ENCODE measurements around the gene PDE1C. TPM values are rescaled to one million over a fixed set of nuclear protein-coding genes. Genes with fewer than 3 reads are reported as not detected.

Gene PDE1C
- total RNA-seq, 1 donor from 2014 or later = 15.5 TPM

GRCh38 chr7:32074787-32075585, 4.8 kb upstream of the PDE1C start:
- Histone ChIP-seq H3K27me3 (ENCODE audit: low read depth) (peaks cover 23% of the 10 kb centered on the region), H3K4me3 (no peak overlapping the region), H3K27ac (no peak overlapping the region), H3K4me1 (no peaks in the 10 kb centered on the region), H3K36me3 (no peaks in the 10 kb centered on the region), H3K9me3 (no peaks in the 10 kb centered on the region)
- no peak for TF ChIP-seq CTCF (IDR thresholded peaks at IDR 0.05)
- intact Hi-C loops (cut with DNase I) = no loop called here
- no peak for DNase-seq
- no peak for ATAC-seq

- peaks cover 30% of the 10 kb centered on the region for H3K27me3 ChIP-seq (ENCODE audit: low read depth)
Measured at GRCh38 chr7:32073533-32073932, 3.3 kb upstream of the PDE1C start.

GRCh38 chr7:32072397-32072796, 2.2 kb upstream of the PDE1C start:
- Histone ChIP-seq H3K9me3 (no peaks in the 10 kb centered on the region), H3K4me3 (no peak overlapping the region), H3K36me3 (no peaks in the 10 kb centered on the region), H3K27ac (no peak overlapping the region), H3K27me3 (ENCODE audit: low read depth) (peaks cover 30% of the 10 kb centered on the region), H3K4me1 (no peaks in the 10 kb centered on the region)
- TF ChIP-seq CTCF (IDR thresholded peaks at IDR 0.05) = no peak
- DNase-seq (no peak), ATAC-seq (no peak)
- intact Hi-C loops (cut with DNase I) = no loop called here

More at GRCh38 chr7:32073533-32073932, 3.3 kb upstream of the PDE1C start:
- TF ChIP-seq CTCF (IDR thresholded peaks at IDR 0.05) = no peak
- Histone ChIP-seq H3K27ac (no peak overlapping the region), H3K4me3 (no peak overlapping the region), H3K9me3 (no peaks in the 10 kb centered on the region), H3K36me3 (no peaks in the 10 kb centered on the region), H3K4me1 (no peaks in the 10 kb centered on the region)
- ATAC-seq = no peak
- intact Hi-C loops (cut with DNase I) = no loop called here
- no peak for DNase-seq

GRCh38 chr7:32071466-32072091, 1.4 kb upstream of the PDE1C start:
- peak overlapping the region; percentile 68 for H3K27ac ChIP-seq
- no peaks in the 10 kb centered on the region for H3K36me3 ChIP-seq
- H3K9me3 ChIP-seq = no peaks in the 10 kb centered on the region
- peak overlapping the region; percentile 59 for H3K4me3 ChIP-seq
- H3K27me3 ChIP-seq (ENCODE audit: low read depth) = peaks cover 30% of the 10 kb centered on the region
- H3K4me1 ChIP-seq = no peaks in the 10 kb centered on the region
- ATAC-seq (no peak), DNase-seq (no peak)
- intact Hi-C loops (cut with DNase I) = no loop called here
- no peak for TF ChIP-seq CTCF (IDR thresholded peaks at IDR 0.05)

GRCh38 chr7:32070051-32070405, 179 bp downstream of the PDE1C start:
- peak overlapping the region; percentile 59 for H3K4me3 ChIP-seq

More at GRCh38 chr7:32070051-32070405, 179 bp downstream of the PDE1C start:
- Histone ChIP-seq H3K4me1 (no peaks in the 10 kb centered on the region), H3K9me3 (no peaks in the 10 kb centered on the region), H3K27ac (peak overlapping the region; percentile 68), H3K27me3 (ENCODE audit: low read depth) (peaks cover 30% of the 10 kb centered on the region), H3K36me3 (no peaks in the 10 kb centered on the region)
- peak in 1 of 2 donors; percentile 18 for ATAC-seq
- intact Hi-C loops (cut with DNase I) = no loop called here
- TF ChIP-seq CTCF (IDR thresholded peaks at IDR 0.05) = no peak
- no peak for DNase-seq

All from lower lobe of right lung (tissue), 2 donors.